Pancreas (tissue), 10 donors: ENCODE results near the gene EXTL2. TPM values are rescaled to one million over a fixed set of nuclear protein-coding genes. Genes with fewer than 3 reads are reported as not detected.
"Not testable (repeated sequence)": the region's sequence is repeated elsewhere in the genome, so short reads cannot be mapped to it uniquely, and the experiment has no call there.

Source experiments
- ATAC-seq, 4 donors: fragments of 200-7000 bp; cut with Tn5 transposase; one replicate each; pipeline versions ENCODE4 v1.8.0 to v1.9.1; 2020; ENCODE audit warnings: mild to moderate bottlenecking in 4 of 4, moderate library complexity in 4 of 4
- DNase-seq, 6 donors: peaks; one replicate each; pipeline ENCODE4 v3.0.0-alpha.2; 2020
- FAIRE-seq: peaks from 2 replicates; lab custom pipeline; 2012; peaks lifted over from hg19 to GRCh38; lab: Jason Lieb, UNC
- H3K27ac ChIP-seq, 4 donors: fragments of 200-600 bp; sonication (generic); 1 replicate in 3 of 4; 2 replicates in 1 of 4; pipeline versions ENCODE4 v1.5.0 to v1.8.0; 2020
- H3K27me3 ChIP-seq, 4 donors: fragments of 200-600 bp; one replicate each; pipeline ENCODE4 v1.8.0; 2021
- H3K36me3 ChIP-seq, 3 donors: fragments of 200-600 bp; sonication (generic) in 1 of 3; one replicate each; pipeline versions ENCODE4 v1.5.0 to v1.8.0; 2020 to 2021
- H3K4me1 ChIP-seq, 3 donors: fragments of 200-600 bp; one replicate each; pipeline ENCODE4 v1.8.0; 2021
- H3K4me3 ChIP-seq, 4 donors: fragments of 200-600 bp; sonication (generic) in 2 of 4; one replicate each; pipeline versions ENCODE4 v1.5.0 to v1.8.0; 2020 to 2021
- H3K9me3 ChIP-seq, 4 donors: fragments of 200-600 bp; one replicate each; pipeline ENCODE4 v1.8.0; 2021
- WGBS, 2 donors: extraction: QIAGEN DNeasy Blood & Tissue Kit; methylation state at CpG; one replicate each; pipeline ENCODE4 v1.1.7; 2013; 5-methylcytosine and 5-hydroxymethylcytosine counted together
- intact Hi-C, 3 donors: fragments of 100-400 bp; cut with DNase I; formaldehyde crosslinking; loops; one replicate each; pipeline versions ENCODE4 v1.11.1 to v1.14.2; 2022
- polyA plus RNA-seq, 2 donors: library from polyadenylated mRNA; stranded (reverse); fragments of 200-250 nt; gene quantifications; one replicate each; pipeline ENCODE4 v1.2.3, GENCODE V29; 2013
- total RNA-seq, 6 donors: library from RNA; stranded (reverse); fragmentation: NEBNext Ultra II Directional in 4 of 6; extraction: Animal tissue kit (Norgen Biotek cat#: 25700) in 4 of 6; gene quantifications; one replicate each; pipeline versions ENCODE4 v1.2.1 to v1.2.4, GENCODE V29; 2021 to 2023
- TF ChIP-seq, protein P1 (sequence below), 4 donors: fragments of 200-600 bp; sonication (generic) in 3 of 4; IDR thresholded peaks; one replicate each; pipeline versions ENCODE4 v1.5.0 to v1.8.0; 2021; ENCODE audit warnings: antibody characterized with exemption in 4 of 4
- donor health status: healthy with polysubstance abuse.
- donor health status: DM: no; HTN: no; CAD: no; lungs with moderate emphysema.
- donor health status: DM: no; HTN: no; CAD: no.
- donor health status: control.
- donor health status: control.
- donor health status: Bipolar disorder and iron deficiency.
- donor health status: DM: yes; HTN: yes; CAD: no.
- donor health status: DM: no; HTN: no; CAD: no.
- donor health status: DM: no; HTN: no; CAD: no.
- donor health status: DM: yes; HTN: yes; CAD: no.

Gene EXTL2
- total and polyA plus RNA-seq, 8 donors = 3.6 to 8.8 (median 6.2) TPM

DNA sequence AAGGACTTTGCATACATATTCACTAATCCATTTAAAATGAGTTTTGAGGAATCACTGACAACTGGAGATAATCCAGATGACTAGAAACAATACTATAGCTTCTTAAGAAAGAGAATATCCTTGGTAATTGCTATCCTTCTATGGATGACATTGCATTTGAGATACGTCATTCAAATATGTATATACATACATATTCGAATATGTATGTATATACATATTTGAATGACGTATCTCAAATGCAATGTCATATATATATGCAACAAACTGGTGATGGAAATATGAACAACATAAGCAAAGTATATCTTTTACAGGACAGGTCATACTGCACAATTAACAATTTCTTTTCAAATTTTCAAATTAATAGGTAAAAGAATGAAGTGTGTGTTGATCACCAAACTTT is 41.7 kb downstream of the EXTL2 start:
- DNase-seq (no peak), ATAC-seq (no peak), FAIRE-seq (peak; percentile 95)
- Histone ChIP-seq H3K4me1 (no peaks in the 10 kb centered on the region), H3K36me3 (no peaks in the 10 kb centered on the region), H3K27ac (no peak overlapping the region), H3K9me3 (no peaks in the 10 kb centered on the region), H3K4me3 (no peak overlapping the region), H3K27me3 (no peaks in the 10 kb centered on the region)
- WGBS, 2 donors = 69 to 79% methylated on average over 3 of the region's 3 CpGs
- TF ChIP-seq, protein P1, sequence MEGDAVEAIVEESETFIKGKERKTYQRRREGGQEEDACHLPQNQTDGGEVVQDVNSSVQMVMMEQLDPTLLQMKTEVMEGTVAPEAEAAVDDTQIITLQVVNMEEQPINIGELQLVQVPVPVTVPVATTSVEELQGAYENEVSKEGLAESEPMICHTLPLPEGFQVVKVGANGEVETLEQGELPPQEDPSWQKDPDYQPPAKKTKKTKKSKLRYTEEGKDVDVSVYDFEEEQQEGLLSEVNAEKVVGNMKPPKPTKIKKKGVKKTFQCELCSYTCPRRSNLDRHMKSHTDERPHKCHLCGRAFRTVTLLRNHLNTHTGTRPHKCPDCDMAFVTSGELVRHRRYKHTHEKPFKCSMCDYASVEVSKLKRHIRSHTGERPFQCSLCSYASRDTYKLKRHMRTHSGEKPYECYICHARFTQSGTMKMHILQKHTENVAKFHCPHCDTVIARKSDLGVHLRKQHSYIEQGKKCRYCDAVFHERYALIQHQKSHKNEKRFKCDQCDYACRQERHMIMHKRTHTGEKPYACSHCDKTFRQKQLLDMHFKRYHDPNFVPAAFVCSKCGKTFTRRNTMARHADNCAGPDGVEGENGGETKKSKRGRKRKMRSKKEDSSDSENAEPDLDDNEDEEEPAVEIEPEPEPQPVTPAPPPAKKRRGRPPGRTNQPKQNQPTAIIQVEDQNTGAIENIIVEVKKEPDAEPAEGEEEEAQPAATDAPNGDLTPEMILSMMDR (IDR thresholded peaks at IDR 0.05) = no peak
- intact Hi-C loops = no loop called here

DNA sequence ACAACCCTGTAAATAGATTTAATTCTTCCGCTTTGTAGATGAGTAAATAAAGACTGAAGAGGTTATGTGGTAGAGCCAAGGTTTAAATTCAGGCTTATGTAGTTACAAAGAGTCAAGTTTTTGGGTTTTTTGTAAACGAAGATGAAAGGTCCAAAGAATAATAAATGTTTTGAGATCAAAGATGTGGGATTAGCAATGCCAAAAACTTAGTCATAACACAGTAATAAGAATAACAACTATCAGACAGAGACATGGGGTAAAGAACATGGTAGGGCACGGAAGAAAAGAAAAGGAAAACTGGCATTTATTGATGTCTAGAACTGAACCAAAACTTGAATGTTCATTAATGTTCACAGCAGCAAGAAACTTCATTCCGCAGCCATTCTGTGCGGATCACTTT is 42.9 kb downstream of the EXTL2 start:
- FAIRE-seq = no peak
- H3K36me3 ChIP-seq = no peaks in the 10 kb centered on the region
- H3K27me3 ChIP-seq = no peaks in the 10 kb centered on the region
- WGBS, 2 donors = 78 to 83% methylated on average over 5 of the region's 5 CpGs
- no peak for DNase-seq
- no peak for ATAC-seq
- H3K27ac ChIP-seq = no peak overlapping the region
- intact Hi-C loops = no loop called here
- no peak overlapping the region for H3K4me3 ChIP-seq
- H3K9me3 ChIP-seq = no peaks in the 10 kb centered on the region
- H3K4me1 ChIP-seq = peaks cover 0 to 2% (median 0%) of the 10 kb centered on the region in 3 donors
- TF ChIP-seq, protein P1 (IDR thresholded peaks at IDR 0.05) = no peak

DNA sequence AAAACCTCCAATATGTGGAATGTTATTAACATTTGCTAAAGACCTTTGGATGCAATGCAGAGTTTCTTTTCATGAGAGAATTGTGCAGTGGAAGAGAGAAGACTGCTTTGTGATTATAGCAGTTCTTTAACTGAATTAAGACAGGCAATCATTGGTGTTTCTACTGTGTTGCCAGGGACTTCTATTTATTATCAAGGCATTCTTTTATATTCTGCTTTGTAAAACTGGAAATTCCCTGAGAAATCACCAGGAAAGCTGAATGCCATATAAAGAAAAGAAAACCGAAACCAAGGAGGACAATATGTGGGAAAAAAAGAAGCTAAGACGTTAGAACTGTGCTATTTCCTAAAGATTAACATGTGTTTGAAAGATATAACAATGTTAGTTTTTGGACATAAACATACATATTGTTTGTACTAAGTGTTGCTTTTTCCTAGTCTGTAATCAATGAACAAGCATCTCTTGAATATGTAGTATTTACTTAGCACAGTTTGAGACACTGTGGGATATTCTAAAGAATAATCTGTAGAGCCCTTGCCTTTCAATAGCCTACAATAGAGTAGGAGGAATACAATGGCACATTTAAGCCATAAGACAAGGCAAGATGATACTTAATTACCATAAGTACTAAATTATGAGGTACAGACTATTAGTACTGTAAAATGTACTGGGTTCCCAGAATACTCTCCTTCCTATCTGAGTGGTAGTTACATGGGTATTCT is 47.1 kb downstream of the EXTL2 start:
- WGBS, 2 donors = 10 to 14% methylated on average over 2 of the region's 2 CpGs
- FAIRE-seq (peak; percentile 20), DNase-seq (no peak), ATAC-seq (peak in 1 of 4 donors; percentile 58)
- Histone ChIP-seq H3K27ac (peak overlapping the region in 2 of 4 donors; percentile 14 to 44), H3K4me1 (peaks cover 0 to 2% (median 0%) of the 10 kb centered on the region in 3 donors), H3K27me3 (no peaks in the 10 kb centered on the region), H3K36me3 (no peaks in the 10 kb centered on the region), H3K9me3 (no peaks in the 10 kb centered on the region), H3K4me3 (no peak overlapping the region)
- TF ChIP-seq, protein P1 (IDR thresholded peaks at IDR 0.05) = no peak
- intact Hi-C loops = no loop called here

DNA sequence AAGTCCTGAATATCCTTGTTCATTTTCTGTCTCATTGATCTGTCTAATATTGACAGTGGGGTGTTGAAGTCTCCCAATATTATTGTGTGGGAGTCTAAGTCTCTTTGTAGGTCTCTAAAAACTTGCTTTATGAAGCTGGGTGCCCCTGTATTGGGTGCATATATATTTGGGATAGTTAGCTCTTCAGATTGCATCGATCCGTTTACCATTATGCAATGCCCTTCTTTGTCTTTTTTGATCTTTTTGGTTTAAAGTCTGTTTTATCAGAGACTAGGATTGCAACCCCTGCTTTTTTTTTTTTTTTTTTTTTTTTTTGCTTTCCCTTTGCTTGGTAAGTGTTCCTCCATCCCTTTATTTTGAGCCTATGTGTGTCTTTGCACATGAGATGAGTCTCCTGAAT is 51.5 kb downstream of the EXTL2 start:
- H3K4me3 ChIP-seq, FAIRE-seq, intact Hi-C loops, H3K9me3 ChIP-seq, H3K27me3 ChIP-seq, DNase-seq, H3K4me1 ChIP-seq, ATAC-seq, H3K36me3 ChIP-seq, H3K27ac ChIP-seq: not testable (repeated sequence)
- WGBS, 2 donors = 91 to 98% methylated on average over 2 of the region's 2 CpGs

DNA sequence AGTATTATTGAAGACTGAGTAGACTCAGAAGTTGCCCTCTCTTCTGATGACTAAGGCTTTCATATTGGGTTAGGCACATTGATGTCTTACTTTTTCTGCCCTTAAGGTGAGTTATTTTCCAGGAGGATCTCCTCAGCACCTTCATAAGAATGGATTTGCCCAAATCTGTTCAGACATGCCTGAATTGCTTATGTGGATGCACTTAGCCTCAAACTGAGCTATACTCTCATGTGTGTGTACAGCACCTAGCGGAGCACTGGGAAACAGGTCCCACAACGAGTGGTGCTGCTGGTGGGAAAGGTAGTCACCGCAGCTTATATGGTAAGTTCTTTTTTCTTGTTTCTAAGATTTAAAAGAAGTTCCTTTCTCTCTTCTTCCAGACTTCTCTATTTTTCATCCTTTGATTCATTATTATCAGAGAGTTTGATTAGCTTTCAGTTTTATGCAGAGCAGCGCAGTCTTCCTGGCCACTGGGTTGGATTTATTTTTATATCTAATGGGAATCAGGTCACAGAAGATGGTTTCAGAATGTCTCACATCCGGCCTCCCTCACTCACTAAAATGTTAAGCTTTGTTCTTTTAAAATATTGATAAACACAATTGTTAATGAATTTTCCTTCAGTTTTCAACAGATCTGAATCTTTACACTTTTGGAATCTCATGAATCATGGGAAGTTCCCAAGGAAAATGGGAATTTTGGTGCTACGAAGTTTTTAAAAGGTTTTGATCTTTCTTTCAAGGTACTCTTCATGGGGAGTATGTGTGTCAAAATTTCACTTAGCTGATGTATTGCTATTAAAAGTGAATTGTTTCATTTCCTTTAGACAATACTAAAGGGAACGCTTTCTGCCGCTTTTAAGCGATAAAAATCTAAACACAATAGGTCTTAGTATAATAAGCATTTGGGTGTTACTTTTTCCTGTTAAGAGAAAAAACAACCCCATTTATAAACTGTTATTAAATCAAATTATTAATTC is 58.5 kb downstream of the EXTL2 start:
- ATAC-seq (no peak), DNase-seq (no peak), FAIRE-seq (no peak)
- no peaks in the 10 kb centered on the region for H3K36me3 ChIP-seq
- 81 to 83% methylated on average over 9 of the region's 9 CpGs for WGBS, 2 donors
- no peak overlapping the region for H3K4me3 ChIP-seq
- intact Hi-C loops = no loop called here
- H3K27ac ChIP-seq = no peak overlapping the region
- no peaks in the 10 kb centered on the region for H3K27me3 ChIP-seq
- H3K4me1 ChIP-seq = no peaks in the 10 kb centered on the region
- TF ChIP-seq, protein P1 (IDR thresholded peaks at IDR 0.05) = no peak
- H3K9me3 ChIP-seq = no peaks in the 10 kb centered on the region
